Adrenal gland (tissue), 5 donors: ENCODE results near the gene CAV2.

ENCODE experiments used
- POLR2A ChIP-seq, 2 donors: fragments of 450-650 bp; IDR thresholded peaks; one replicate each; pipeline ENCODE4 v1.6.1; 2017; ENCODE audit warnings: antibody characterized with exemption in 2 of 2, mild to moderate bottlenecking in 2 of 2, moderate library complexity in 1 of 2
- TF ChIP-seq, protein P1 (sequence below), 6 experiments: fragments of 450-650 bp in 4 of 6; fragments of 200-600 bp in 2 of 6; sonication (generic) in 1 of 6; IDR thresholded peaks; 1 replicate in 5 of 6; 2 replicates in 1 of 6; pipeline versions ENCODE4 v1.5.1 to v1.8.0; 2016 to 2021; ENCODE audit warnings: antibody characterized with exemption in 6 of 6, mild to moderate bottlenecking in 2 of 6, moderate library complexity in 1 of 6
- donor health status: DM: no; HTN: no; CAD: no.

DNA sequence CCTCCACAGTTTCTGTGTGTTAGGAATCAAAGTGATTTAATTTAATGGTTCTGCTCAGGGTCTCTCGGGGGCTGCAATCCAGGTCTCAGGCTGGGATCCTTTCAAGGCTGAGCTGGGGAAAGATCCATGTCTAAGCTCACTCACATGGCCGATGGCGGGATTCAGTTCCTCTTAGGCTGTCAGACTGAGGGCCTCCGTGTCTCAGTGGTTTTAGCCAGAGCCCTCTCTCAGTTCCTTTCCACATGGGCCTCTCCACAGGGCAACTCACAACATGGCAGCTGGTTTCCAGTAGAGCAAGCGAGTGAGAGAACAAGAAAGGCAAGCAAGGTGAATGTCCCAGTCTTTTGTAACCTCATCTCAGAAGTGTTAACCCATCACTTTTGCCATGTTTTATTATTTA is 52.2 kb downstream of the CAV2 start:
- TF ChIP-seq, protein P1, sequence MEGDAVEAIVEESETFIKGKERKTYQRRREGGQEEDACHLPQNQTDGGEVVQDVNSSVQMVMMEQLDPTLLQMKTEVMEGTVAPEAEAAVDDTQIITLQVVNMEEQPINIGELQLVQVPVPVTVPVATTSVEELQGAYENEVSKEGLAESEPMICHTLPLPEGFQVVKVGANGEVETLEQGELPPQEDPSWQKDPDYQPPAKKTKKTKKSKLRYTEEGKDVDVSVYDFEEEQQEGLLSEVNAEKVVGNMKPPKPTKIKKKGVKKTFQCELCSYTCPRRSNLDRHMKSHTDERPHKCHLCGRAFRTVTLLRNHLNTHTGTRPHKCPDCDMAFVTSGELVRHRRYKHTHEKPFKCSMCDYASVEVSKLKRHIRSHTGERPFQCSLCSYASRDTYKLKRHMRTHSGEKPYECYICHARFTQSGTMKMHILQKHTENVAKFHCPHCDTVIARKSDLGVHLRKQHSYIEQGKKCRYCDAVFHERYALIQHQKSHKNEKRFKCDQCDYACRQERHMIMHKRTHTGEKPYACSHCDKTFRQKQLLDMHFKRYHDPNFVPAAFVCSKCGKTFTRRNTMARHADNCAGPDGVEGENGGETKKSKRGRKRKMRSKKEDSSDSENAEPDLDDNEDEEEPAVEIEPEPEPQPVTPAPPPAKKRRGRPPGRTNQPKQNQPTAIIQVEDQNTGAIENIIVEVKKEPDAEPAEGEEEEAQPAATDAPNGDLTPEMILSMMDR (IDR thresholded peaks at IDR 0.05), result no peak
- TF ChIP-seq POLR2A (IDR thresholded peaks at IDR 0.05), result no peak
